ENCODE results near the gene TSHZ2. TPM values are rescaled to one million over a fixed set of nuclear protein-coding genes. Genes with fewer than 3 reads are reported as not detected.

The TSHZ2 gene
- total RNA-seq, 1 donor from 2014 or later, result 51.9 TPM

GRCh38 chr20:53027089-53027488 is 54.9 kb downstream of the TSHZ2 start:
- no peak for DNase-seq (ENCODE audit: low spot score in 2 of 2)
- intact Hi-C loops (cut with DNase I), result no loop called here
- Histone ChIP-seq H3K4me3 (no peak overlapping the region), H3K4me1 (no peaks in the 10 kb centered on the region), H3K36me3 (no peaks in the 10 kb centered on the region), H3K9me3 (no peaks in the 10 kb centered on the region), H3K27ac (no peak overlapping the region), H3K27me3 (no peaks in the 10 kb centered on the region)
- TF ChIP-seq CTCF (IDR thresholded peaks at IDR 0.05), result no peak

- intact Hi-C loops (cut with DNase I), result no loop called here
- TF ChIP-seq CTCF (IDR thresholded peaks at IDR 0.05), result no peak
- Histone ChIP-seq H3K27ac (no peak overlapping the region), H3K36me3 (no peaks in the 10 kb centered on the region), H3K27me3 (no peaks in the 10 kb centered on the region), H3K4me1 (no peaks in the 10 kb centered on the region), H3K4me3 (no peak overlapping the region), H3K9me3 (no peaks in the 10 kb centered on the region)
- no peak for DNase-seq (ENCODE audit: low spot score in 2 of 2)
Measured at GRCh38 chr20:53028337-53029007, 56.3 kb downstream of the TSHZ2 start.

- no peaks in the 10 kb centered on the region for H3K9me3 ChIP-seq
- intact Hi-C loops (cut with DNase I), result no loop called here
- no peak overlapping the region for H3K4me3 ChIP-seq
- no peak overlapping the region for H3K27ac ChIP-seq
- TF ChIP-seq CTCF (IDR thresholded peaks at IDR 0.05), result no peak
- no peaks in the 10 kb centered on the region for H3K4me1 ChIP-seq
- no peak for DNase-seq (ENCODE audit: low spot score in 2 of 2)
- H3K36me3 ChIP-seq, result no peaks in the 10 kb centered on the region
- H3K27me3 ChIP-seq, result no peaks in the 10 kb centered on the region
Measured at GRCh38 chr20:53030061-53030460, 57.9 kb downstream of the TSHZ2 start.

- Histone ChIP-seq H3K4me1 (no peaks in the 10 kb centered on the region), H3K9me3 (no peaks in the 10 kb centered on the region), H3K36me3 (no peaks in the 10 kb centered on the region), H3K27me3 (no peaks in the 10 kb centered on the region), H3K27ac (no peak overlapping the region), H3K4me3 (no peak overlapping the region)
- no peak for TF ChIP-seq CTCF (IDR thresholded peaks at IDR 0.05)
- DNase-seq (ENCODE audit: low spot score in 2 of 2), result no peak
- intact Hi-C loops (cut with DNase I), result no loop called here
Measured at GRCh38 chr20:53032046-53032445, 59.9 kb downstream of the TSHZ2 start.

- Histone ChIP-seq H3K9me3 (no peaks in the 10 kb centered on the region), H3K36me3 (no peaks in the 10 kb centered on the region), H3K27ac (no peak overlapping the region), H3K4me3 (no peak overlapping the region), H3K27me3 (no peaks in the 10 kb centered on the region), H3K4me1 (no peaks in the 10 kb centered on the region)
- intact Hi-C loops (cut with DNase I), result no loop called here
- no peak for TF ChIP-seq CTCF (IDR thresholded peaks at IDR 0.05)
- peak in 1 of 2 donors; percentile 73 for DNase-seq (ENCODE audit: low spot score in 2 of 2)
Measured at GRCh38 chr20:53032478-53032932, 60.3 kb downstream of the TSHZ2 start.

GRCh38 chr20:53033176-53033575 is 61.0 kb downstream of the TSHZ2 start:
- Histone ChIP-seq H3K27ac (no peak overlapping the region), H3K4me3 (no peak overlapping the region), H3K27me3 (no peaks in the 10 kb centered on the region), H3K4me1 (no peaks in the 10 kb centered on the region), H3K9me3 (no peaks in the 10 kb centered on the region), H3K36me3 (no peaks in the 10 kb centered on the region)
- intact Hi-C loops (cut with DNase I), result no loop called here
- no peak for TF ChIP-seq CTCF (IDR thresholded peaks at IDR 0.05)
- DNase-seq (ENCODE audit: low spot score in 2 of 2), result no peak

Measured in ascending aorta (tissue), 2 donors.